Upper lobe of left lung (tissue), 4 donors: ENCODE results near the gene OTUD7B.

Experiments used
- POLR2AphosphoS5 ChIP-seq, 2 donors: sonication (generic); formaldehyde crosslinking; IDR thresholded peaks; one replicate each; pipeline ENCODE4 v1.5.1; 2017; ENCODE audit warnings: antibody characterized with exemption in 2 of 2
- TF ChIP-seq, protein P1 (sequence below), 6 experiments: fragments of 450-650 bp in 4 of 6; fragments of 200-600 bp in 2 of 6; sonication (generic) in 2 of 6; IDR thresholded peaks; one replicate each; pipeline ENCODE4 v1.5.1; 2016 to 2019; ENCODE audit warnings: antibody characterized with exemption in 6 of 6

DNA sequence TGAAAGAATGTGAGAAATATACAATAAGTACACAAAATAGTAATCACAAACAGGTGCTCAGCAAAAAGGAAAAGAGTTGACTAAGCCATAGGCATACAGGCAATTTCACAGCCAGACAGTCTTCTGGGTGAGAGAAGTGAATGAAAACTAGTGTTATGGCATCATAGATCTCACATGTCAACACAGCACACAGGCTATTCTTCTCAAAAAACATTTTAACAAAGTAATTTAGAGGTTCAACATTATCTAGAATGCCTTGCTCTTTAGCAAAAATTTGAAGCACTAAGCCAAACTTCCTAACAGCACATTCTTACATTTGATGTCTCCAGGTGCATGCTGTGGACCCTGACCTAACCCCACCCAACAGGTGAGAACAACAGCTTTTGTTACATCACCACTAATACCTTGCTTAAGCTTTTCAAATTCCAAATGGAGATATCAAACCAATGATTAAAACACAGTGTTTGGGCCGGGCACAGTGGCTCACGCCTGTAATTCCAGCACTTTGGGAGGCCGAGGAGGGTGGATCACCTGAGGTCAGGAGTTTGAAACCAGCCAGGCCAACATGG is 30.5 kb downstream of the OTUD7B start:
- TF ChIP-seq, protein P1, sequence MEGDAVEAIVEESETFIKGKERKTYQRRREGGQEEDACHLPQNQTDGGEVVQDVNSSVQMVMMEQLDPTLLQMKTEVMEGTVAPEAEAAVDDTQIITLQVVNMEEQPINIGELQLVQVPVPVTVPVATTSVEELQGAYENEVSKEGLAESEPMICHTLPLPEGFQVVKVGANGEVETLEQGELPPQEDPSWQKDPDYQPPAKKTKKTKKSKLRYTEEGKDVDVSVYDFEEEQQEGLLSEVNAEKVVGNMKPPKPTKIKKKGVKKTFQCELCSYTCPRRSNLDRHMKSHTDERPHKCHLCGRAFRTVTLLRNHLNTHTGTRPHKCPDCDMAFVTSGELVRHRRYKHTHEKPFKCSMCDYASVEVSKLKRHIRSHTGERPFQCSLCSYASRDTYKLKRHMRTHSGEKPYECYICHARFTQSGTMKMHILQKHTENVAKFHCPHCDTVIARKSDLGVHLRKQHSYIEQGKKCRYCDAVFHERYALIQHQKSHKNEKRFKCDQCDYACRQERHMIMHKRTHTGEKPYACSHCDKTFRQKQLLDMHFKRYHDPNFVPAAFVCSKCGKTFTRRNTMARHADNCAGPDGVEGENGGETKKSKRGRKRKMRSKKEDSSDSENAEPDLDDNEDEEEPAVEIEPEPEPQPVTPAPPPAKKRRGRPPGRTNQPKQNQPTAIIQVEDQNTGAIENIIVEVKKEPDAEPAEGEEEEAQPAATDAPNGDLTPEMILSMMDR (IDR thresholded peaks at IDR 0.05) = no peak
- TF ChIP-seq POLR2AphosphoS5 (IDR thresholded peaks at IDR 0.05) = no peak
